T47D (cell line): ENCODE results near the gene STX1B.

Source experiments
- DNase-seq, 2 experiments: peaks; one replicate each; pipeline versions ENCODE4 v3.0.0 to v3.0.0-alpha.2; 2011 to 2012; ENCODE audit warnings: low read depth in 1 of 2, low spot score in 1 of 2
- JUND ChIP-seq: IDR thresholded peaks from 2 replicates; pipeline ENCODE4 v1.6.1; 2012; ENCODE audit warnings: low read depth
- in situ Hi-C: cut with HindIII; loops from 2 replicates; pipeline ENCODE4 v1.10.0; 2016; ENCODE audit warnings: low sequenced_read_pairs, low pct_unique_long_range_greater_than_20kb

Gene STX1B

DNA sequence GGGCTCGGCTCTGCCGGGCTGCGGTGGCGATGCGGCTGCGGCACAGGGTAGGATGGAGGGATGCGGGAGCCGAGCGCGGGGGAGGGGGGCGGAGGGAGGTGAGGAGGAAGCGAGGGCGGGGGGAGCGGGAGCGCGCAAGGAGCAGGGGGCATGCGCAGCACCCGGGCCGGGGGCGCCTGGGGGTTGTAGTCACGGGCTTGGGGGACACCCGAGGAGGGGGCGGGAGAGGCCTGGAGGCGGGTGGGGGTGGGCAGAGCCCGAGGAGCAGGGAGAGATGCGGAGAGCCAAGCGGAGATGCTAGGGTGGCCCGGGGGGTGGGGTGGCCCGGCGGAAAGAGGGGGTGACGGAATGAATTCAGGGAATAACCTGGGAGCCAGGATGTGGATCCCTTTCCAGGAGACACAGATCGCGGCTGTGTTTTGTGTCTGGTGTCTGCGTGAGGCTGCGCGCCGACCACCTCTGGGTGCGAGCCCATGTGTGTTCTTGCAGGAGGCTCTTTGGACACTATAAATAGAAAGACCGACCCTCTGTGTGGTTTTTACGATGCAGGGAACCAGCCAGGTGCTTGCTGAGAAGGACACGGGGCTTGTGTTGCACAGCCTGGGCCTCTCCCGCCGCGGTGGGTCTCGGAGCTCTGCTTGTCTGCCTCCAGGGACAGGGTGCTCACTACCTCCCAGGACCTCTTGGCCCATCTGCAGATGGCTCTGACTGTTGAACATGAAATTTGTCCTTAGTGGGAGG is at the start of gene STX1B:
Gene STX1B, minus strand, starts transcription at position 54 of the 741 bp plus-strand sequence. CDS start 242 bp downstream, outside the sequence.
- in situ Hi-C loops, result no loop called here
- DNase-seq, result no peak
- no peak for TF ChIP-seq JUND

DNA sequence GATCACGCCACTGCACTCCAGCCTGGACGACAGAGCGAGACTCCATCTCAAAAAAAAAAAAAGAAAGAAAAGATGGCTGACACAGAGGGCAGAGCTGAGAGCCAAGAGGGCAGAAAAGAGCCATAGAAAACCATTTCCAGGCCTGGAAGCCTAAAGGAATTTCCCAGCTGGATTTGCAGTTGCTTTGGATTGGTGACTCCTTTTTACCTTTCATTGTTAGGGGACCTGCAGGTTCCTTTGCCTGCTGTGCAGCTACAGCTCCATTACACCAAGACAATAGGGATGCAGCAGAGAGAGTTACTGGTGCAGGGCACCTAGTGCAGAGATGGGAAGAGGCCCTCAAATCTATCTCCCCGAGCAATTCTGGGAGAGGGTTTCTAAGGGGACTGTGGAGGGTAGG is 45.2 kb upstream of the STX1B start:
- no peak for TF ChIP-seq JUND
- no peak for DNase-seq
- in situ Hi-C loops, result no loop called here

DNA sequence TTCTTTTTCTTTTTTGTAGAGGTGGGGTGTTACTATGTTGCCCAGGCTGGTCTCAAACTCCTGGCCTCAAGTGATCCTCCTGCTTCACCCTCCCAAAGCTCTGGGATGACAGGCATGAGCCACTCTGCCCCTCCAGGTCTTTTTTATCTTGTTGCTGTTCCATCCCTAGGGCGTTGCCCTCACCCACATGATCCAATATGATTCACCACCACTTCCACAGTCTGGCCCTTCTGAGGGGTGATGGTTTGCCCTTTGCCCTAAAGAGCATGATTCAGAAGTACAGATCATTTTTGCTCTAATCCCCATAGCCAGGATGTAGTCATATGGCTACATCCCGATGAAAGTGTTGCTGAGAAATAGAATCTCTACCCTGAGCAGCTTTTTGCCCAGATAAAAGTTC is 41.7 kb upstream of the STX1B start:
- no peak for TF ChIP-seq JUND
- DNase-seq, result no peak
- in situ Hi-C loops, result no loop called here

DNA sequence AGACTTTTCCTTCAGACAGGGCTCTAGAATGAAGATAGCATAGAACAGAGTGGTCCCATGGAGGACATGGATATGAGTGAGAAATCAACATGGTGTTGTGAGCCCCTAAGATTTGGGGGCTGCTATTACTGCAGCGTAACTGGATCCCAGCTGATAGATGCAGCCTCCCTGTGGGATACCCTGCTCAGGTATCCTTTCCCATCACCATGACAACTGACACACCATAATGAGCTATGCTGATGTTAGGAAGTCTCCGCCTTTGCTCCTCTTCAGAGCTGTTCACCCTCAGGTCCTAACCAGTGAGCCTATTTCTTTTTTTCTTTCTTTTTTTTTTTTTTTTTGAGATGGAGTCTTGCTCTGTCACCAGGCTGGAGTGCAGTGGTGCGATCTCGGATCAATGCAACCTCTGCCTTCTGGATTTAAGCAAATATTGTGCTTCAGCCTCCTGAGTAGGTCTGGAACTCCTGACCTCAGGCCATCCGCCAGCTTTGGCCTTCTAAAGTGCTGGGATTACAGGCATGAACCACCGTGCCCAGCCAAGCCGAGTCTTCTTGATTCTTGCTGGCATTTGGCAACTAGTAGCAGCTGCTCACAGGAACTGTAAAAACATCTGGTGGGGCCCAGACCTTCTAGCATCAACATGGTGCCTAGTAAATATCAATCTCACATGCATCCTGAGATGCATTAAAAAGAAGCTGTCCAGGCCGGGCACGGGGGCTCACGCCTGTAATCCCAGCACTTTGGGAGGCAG is 40.0 kb upstream of the STX1B start:
- no peak for TF ChIP-seq JUND
- no peak for DNase-seq
- in situ Hi-C loops, result no loop called here

DNA sequence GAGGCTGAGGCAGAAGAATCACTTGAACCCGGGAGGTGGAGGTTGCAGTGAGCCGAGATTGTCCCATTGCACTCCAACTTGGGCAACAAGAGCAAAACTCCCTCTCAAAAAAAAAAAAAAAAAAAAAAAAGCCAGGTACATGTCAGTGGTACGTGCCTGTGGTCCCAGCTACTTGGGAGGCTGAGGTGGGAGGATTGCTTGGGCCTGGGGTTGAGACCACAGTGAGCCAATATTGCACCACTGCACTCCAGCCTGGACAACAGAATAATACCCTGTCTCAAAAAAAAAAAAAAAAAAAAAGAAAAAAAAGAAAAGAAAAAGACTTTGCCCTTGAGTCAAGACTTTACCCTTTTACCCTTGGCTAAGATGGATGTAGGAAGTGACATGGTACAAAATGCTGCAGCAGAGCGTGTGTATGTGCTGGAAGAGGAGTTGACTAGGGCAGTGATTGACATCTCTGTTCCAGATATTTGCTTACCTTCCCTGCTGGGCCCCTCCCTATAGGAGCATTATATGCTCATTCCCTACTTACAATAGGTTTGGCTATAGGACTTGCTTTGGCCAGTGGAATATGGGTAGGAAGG is 33.6 kb upstream of the STX1B start:
- no peak for TF ChIP-seq JUND
- DNase-seq, result no peak
- in situ Hi-C loops, result no loop called here

DNA sequence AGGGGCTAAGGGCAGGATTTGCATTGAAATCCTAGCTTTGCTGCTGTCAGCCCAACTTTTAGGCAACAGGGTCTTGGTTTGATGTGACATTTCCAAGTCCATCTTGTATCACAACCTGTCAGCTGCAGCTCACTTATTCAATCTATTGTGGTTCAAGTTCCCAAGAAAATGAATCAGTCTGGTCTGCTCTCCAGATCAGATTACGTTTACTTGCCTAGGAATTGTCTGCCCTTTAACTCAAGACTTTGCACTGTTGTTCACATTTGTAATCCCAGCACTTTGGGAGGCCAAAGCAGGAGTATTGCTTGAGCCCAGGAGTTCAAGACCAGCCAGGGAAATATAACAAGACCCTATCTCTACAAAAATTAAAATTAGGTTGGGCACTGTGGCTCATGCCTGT is 32.9 kb upstream of the STX1B start:
- DNase-seq, result no peak
- TF ChIP-seq JUND, result no peak
- in situ Hi-C loops, result no loop called here

DNA sequence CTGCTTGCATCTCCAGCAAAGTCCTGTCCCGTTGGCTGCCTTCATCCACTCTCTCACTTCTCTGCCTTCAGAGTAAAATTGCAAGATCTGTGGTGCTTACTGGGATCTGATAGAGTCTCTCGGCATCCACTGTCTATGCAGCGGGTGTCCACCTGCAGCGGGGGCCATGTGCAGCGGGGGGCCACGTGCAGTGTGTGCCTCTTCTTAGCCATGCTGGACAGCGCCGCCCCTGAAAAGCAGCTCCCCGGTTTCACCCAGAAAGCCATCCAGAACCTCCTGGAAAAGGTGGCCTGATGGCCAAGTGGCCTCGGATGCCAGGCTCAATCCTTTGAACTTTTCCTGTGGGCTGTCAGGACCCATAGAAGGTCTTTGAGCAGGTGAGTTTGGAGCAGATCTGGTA is 32.4 kb upstream of the STX1B start:
- in situ Hi-C loops, result no loop called here
- DNase-seq, result no peak
- TF ChIP-seq JUND, result no peak

DNA sequence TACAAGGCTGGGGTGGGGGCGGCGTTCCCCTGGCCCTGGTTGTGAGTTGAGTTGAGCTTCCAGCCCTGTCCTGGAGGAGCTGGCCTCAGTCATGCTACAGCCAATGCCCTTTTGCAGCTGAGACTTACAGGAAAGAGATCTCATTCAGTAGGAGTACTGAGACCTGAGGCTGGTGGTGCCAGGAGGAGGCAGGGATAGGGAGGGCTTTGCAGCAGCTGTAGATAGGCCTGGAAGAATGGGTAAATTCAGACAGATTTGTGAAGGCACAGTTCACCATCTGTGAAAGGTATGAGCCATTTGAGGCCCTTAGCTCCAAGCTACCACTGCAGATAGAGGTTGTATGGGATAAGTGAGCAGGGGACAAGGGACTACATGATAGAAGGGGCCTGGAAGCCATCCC is 28.6 kb upstream of the STX1B start:
- DNase-seq, result no peak
- no peak for TF ChIP-seq JUND
- in situ Hi-C loops, result no loop called here

DNA sequence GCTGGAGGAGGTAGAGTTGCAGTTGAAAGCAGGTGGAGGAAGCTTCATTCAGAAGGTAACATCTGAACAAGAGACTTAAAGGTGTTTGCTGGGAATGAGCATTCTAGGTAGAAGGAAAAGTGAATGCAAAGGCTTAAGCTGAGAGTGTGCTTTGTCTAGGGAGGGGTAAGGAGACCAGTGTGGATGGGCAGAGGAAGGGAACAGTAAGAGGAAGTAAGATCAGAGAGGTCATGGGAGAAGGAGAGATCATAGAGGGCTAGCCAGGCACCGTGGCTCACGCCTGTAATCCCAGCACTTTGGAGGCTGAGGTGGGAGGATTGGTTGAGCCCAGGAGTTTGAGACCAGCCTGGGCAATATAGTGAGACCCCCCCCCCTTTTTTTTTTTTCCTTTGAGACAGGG is 26.3 kb upstream of the STX1B start:
- in situ Hi-C loops, result no loop called here
- no peak for DNase-seq
- no peak for TF ChIP-seq JUND

DNA sequence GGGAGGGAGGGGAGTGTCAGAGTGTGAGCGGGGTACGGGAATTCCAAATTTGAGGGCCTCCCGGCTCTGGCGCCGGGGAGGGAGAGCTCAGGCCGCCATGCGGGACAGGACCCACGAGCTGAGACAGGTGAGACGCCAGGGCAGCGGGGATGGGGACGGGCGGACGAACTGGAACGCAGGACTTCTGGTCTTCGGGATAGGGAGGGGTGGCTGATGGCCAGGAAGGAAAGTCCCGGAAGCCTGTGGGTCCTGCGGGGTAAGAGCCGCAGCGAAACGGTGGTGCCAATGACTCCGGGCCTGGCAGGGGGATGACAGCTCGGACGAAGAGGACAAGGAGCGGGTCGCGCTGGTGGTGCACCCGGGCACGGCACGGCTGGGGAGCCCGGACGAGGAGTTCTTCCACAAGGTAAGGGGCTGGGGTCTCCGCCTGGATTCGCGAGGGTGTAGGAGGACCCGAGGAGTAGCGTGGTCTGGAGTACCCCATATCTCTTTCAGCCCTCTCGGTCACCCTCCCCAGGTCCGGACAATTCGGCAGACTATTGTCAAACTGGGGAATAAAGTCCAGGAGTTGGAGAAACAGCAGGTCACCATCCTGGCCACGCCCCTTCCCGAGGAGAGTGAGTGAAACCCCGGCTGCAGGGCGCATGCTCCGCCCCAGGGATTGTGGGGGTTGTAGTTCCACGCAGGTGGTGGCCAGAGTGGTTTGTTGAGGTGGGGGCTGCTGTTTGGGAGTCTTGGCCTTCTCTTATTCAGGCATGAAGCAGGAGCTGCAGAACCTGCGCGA is 23.5 kb upstream of the STX1B start:
- no peak for TF ChIP-seq JUND
- peak; percentile 88 to 96 for DNase-seq
- in situ Hi-C loops, result no loop called here

DNA sequence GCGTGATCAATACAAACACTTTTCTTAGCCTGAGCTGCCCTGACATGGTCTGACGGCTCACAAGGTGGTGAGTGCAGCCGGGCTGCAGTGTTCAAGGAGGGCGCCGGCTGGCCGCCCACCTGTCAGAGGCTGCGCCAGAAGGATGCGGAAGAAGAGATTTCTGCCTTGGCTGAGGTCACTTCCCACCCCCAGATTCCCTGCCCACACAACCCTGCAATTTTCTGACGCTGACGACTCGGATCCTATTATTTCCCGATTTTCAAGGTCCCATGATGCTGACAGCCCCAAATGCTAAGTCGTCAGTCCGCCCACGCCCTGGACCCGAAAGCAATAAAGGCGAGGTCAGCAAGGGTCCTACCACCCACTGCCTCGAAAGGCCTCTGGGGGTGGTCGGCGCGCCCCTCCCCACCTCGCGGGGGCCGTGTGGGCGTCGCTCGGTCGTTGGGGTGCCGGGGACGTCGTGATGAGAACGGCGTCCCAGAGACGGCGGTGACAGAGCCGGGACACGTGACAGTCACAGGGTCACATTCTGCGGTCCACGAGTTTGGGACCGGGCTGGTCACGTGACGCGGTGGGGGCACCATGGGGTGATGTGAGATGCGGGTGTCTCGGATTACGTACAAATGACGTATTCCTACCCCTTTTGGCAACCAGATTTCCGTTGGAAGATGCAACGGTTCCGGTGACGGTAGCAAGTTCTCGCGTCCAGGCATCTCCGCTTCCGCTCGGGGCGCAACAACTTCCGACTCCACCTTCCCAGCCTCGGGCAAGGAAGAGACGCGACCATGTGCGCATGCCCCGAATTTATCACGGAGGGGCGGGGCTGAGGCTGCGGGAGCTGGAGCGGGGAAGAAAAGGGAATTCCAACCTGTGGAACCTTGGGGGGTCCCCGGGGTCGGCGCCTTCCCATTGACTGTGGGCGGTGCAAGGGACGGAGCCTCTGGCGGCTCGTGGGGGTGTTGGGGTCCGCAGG is 22.6 kb upstream of the STX1B start, which contains the start of gene STX4:
Gene STX4, plus strand, starts transcription at position 823 of the 973 bp plus-strand sequence. CDS start 248 bp downstream, outside the sequence.
- in situ Hi-C loops, result no loop called here
- no peak for TF ChIP-seq JUND
- peak; percentile 93 to 98 for DNase-seq

DNA sequence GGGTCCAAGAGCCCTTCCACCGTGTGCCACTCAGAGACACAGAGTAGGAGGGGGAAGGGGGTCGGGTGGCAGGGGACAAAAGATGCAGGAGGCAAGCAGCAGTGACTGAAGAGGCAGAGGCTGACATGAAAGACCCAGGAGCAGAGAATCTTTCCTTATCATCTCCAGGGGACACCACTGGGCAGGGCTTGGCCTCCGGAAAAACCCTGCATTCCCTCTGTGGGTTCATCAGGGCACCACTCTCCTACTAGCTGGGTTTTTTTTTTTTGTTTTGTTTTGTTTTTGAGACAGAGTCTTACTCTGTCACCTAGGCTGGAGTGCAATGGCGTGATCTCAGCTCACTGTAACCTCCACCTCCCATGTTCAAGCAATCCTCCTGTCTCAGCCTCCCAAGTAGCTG is 20.8 kb upstream of the STX1B start:
- no peak for TF ChIP-seq JUND
- no peak for DNase-seq
- in situ Hi-C loops, result no loop called here
